Right forelimb (tissue), 1 donor: ENCODE results near the gene CAMKK2.
"Not testable (repeated sequence)": the region's sequence is repeated elsewhere in the genome, so short reads cannot be mapped to it uniquely, and the experiment has no call there.

Experiments
- DNase-seq: peaks from one replicate; pipeline ENCODE4 v3.0.0-alpha.2; 2018

CAMKK2 gene

DNA sequence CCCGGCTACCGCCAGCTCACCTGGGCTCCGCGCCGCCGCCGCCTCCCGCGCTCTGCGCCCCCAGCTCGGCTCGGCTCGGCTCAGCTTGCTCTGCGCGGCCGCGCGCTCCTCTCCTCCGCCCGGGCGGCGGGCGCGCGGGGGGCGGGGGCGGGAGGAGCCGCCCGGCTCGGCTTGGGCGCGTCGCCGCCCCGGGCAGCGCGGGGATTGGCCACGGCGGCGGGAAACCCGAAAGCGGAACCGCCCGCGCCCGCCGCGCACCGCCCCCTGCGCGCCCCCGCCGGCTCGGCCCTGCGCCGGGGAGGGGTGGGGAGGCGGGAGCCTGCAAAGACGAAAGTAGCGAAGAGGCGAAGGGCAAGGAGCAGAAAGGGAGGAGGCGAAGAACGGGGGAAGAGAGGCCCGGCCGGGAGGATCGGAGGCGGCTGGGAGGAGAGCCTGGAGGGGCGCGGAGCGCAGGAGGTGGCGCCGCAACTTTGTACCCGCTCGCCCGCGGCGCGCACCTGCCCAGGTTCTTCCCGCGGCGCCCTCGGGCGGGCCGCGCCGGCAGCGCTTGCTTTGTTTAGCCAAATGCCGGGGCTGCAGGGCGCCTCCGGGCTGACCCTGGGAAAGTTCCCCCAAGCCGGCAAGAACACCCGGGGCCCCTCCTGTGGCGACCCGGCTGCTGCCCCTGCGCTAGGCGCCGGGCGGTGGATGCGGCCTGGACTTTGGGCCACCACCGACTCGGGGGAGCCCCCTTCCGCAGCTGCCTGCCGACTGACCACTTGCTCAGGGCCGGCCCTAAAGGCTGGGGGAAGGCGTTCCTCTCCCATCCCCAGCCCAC is at the start of gene CAMKK2:
CAMKK2 (minus strand) TSS at position 92 of the 817 bp plus-strand sequence. CDS start 22,183 bp downstream, outside the sequence.
- DNase-seq, result peak; percentile 93

DNA sequence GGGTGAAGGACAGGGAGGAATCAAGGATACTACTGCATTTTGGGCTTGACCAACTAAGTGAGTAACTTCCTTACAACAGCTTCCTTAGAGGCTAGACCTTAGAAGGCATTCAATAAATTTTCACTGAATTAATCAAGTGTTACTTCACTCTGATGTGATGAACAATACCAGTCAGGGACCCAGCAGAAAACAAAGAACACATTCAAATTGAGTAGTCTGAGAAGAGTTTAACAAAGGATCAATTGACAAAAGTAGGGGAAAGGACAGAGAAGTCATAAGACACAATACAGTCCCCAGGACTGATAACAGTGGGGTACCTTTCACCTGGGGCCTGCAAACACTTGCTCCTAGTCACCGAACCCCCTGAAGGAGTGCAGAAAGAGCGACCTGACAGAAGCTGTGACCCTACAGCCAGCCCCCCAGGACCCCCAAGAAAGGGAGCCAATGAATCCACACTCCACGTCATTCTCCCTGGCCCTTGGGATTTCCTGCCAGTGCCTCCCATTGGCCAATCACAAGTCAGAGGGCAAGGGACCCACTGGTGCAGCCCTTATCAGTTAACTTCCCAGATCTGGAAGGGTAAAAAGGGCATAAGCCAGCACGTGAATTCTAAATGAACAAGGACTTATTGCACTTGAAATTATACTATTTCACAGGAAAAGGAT is 48.8 kb upstream of the CAMKK2 start:
- DNase-seq, result no peak

DNA sequence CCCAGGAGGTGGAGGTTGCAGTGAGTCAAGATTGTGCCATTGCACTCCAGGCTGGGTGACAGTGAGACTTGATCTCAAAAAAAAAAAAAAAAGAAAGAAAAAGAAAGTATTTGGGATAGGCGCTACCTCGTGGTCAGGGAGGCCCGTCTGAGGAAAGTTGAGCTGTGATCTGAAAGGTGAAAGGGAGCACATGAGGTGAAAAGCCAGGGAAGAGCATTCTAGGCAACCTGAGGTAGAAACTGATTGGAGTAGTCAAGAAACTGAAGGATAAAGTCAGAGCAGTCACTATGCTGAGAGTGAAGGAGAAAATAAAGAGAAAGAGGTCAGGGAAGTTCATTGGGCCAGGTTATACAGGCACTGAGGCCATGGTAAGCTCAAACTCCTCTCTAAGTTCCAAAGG is 48.0 kb upstream of the CAMKK2 start:
- DNase-seq, result no peak

DNA sequence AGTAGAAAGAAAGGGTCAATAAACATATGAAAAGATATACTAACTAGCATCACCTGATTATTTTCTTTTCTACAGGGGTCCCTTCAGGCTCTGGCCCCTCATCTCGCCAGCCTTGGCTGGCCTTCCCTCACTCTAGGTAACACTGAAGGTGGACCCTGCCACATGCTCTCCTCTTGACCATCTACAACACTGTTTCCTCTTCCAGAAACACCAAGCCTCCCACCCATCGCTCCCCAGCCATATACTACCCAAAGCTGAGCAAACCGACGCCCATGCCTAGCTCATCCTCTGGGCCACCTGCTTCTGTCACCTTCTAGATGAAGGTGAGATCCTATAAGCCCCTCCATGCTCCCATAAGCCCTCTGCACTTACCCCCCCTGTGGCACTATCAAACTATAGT is 40.9 kb upstream of the CAMKK2 start:
- no peak for DNase-seq

DNA sequence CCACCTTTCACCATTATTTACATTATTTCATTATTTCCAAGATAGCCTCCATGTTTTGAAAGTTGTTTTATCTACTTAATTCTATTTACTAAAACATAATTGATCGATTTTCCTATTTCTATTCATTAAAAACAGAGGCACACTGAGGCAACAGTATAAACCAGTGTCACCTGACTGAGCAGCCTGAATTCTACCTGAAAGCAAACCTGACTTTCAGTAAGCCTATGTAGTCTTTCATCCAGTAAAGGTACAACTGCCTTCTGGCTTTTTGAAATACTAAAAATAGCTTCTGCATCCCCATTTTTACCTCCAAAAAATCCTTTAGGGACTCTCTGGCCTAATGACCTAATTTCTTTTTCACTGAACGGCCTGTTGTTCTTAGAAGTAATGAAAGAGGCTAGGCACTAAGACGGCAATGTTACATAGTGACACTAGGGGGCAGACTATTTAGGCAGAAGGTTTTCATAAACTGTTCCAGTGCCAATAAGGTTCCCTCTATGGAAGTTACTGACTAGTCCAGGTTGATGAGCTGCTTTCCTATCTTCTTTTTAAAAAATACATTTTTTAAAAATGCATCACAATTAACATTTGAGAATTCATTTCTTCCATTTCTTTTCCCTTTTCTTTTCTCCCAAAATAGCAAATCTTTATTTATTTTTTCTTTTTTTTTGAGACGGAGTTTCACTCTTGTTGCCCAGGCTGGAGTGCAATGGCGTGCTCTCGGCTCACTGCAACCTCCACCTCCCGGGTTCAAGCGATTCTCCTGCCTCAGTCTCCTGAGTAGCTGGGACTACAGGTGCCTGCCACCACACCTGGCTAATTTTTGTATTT is 38.2 kb upstream of the CAMKK2 start:
- DNase-seq, result no peak

DNA sequence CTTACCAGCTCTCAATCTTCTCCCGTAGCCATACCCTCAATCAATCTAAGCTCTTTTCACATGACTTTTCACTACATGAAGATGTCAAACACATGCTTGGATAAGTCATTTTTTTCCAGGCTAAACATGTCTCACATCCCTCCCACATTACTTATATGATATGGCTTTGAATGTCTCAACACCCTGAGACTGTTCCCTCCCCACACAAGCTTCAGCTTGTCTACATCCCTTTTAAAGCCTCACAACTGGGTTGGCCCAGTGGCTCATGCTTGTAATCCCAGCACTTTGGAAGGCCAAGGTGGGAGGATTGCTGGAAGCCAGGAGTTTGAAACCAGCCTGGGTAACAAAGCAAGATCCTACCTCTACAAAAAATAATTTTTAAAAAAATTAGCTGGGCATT is 37.2 kb upstream of the CAMKK2 start:
- DNase-seq, result no peak

DNA sequence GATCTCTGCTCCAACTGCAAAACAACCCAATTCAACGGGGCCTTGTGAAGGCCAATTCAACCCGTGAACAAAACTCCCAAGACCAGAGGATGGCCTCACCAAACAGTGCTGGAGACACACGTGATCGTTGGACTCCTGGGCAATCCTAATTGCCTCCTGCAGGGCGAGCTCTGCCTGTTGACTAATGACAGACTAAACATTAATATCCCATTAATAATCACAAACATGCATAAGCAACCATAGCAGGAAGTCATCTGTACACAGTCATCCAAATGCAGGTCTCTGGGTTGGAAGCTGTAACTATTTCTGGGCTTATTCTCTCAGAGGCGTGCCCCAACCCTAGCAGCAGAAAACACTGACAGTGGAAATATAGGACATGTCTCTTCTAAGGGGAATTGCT is 34.7 kb upstream of the CAMKK2 start:
- DNase-seq, result no peak

DNA sequence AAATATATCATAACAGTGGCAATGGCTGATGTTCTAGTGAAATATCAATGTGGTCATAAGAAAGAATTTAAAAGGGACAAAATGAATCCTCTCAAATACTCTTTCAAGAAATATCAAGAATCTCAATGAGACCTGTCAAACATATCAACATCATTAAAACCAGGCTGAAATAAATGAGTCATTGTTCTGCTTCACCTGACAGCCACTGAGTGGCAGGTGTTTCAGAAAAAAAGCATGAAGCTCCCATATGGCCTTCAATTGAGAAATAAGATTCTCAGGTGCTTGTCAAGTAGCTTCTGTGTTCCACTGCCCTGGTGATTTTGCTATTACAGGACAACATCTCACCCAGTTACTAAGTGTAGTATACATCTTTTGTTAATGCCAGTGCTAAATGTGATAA is 34.2 kb upstream of the CAMKK2 start:
- no peak for DNase-seq

DNA sequence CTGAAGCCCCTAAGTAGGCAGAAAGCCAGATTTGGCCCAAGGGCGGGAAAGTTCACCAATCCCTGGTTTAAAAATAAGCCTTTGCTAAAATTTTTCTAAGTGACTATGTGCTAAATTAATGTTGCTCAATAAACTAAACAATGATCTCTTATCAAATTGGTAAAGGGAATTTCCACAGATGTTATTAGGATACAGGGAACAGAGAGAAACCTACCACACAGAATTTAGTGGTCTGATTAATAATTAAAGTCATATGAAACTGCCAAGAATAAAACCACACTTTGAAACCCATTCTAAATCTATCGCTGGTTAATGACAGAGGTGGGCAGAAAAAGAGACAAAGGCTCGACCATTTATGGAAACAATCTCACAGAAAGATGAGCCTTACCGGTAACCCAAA is 33.7 kb upstream of the CAMKK2 start:
- DNase-seq, result no peak

DNA sequence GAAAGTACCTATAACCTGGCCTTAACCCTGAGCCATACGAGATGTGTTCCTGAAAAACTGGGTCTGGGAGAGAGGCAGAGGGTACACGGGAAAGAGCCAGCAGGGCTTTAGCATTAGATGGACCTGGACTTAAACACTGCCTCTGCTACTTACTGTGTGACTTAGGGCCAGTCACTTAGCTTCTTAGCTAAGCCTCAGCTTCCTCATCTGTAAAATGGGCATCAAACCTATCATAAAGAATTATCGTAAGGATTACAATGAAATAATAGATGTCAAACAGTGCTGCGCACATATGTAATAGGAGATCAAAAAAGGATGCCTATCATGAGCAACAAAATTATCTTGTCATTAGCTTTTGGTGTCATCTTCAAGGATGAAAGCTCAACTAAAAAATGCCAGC is 32.1 kb upstream of the CAMKK2 start:
- DNase-seq, result no peak

DNA sequence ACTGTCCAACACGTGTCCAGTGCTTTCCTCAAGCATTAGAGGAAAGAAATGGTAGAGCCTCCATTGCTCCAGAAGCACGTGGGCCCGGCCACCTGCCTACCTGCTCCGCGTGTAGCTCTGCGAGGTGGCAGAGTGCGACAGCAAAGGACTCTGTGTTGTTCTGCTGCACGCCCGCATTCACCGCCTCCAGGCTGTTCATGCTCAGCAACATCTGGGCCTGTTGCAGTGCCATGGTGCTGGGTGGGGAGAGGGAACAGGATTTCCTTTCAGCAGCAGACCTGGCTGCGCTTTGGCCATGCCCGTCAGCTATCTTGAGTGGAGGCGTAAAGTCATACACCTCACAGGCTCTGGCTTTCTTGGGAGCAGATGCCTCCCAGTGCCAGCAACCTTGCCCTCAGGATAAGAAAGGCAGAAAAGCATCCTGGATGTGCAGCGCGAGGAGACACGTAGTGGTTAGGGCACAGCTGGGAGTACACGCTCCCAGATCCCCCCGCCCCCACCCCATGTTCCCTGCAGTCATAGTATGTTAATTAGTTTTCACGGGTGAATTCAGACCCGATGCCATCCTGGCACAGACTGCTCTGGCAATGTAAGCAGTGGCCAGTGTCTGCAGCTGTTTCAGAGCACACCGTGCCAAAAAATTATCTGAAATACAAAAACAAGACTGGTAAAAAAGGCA is 30.6 kb upstream of the CAMKK2 start:
- no peak for DNase-seq

DNA sequence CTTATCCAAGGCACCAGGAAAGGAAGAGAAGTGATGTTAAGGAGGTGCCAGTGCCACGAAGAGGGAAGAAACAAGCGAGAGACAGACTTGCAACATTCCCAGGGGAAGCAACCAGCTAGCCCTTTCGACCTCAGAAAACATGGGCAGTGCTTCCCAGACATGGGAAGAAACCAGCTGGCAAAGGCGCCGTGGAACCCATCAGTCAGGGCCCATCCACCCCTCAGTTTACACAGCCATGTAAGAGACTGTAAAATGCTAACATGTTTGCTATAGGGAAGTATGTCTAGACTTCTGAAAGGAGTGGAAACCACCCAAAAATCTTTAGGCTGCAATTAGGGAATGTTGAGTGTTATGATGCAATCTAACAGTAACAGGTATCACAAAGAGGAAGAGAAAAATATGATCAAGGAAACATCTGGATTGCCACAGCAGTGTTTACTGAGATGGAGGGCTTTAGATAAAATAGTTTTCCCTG is 29.4 kb upstream of the CAMKK2 start:
- DNase-seq, result no peak

DNA sequence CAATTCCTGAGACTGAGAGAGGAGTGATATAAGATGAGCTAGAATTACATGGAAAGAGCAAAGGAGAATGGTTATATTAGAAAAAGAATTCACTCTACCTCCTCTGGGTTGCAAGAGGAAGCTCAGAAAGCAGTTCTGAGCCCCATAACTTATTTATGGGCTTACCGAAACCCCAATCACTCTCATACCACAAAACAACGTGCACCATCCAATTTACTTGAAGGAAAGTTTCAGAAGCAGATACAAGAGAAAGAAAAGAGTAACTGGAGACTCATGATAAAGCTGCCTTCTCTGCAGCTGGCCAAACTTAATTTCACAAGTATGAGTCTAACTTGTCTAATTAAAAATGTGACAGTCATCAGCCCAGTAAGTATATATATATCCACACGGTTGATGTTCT is 27.4 kb upstream of the CAMKK2 start:
- DNase-seq, result no peak

DNA sequence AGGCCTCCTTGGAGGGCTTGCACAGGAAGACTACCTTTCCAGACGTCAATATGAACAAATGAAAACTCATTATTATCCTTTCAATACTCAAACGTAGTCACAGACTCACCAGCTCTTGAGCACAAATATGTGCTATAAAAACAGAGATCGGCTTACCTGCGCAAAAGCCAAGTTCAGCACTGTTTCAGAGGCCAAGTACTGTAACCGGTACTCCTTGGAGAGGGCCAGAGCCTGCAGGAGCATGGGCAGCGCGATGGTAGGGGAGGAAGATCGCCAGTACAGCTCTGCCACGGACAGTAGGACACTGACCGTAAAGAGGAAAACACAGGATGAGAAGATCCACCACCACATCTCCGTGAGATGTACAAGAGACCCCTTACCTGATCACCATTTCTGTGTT is 21.6 kb upstream of the CAMKK2 start:
- DNase-seq, result no peak

DNA sequence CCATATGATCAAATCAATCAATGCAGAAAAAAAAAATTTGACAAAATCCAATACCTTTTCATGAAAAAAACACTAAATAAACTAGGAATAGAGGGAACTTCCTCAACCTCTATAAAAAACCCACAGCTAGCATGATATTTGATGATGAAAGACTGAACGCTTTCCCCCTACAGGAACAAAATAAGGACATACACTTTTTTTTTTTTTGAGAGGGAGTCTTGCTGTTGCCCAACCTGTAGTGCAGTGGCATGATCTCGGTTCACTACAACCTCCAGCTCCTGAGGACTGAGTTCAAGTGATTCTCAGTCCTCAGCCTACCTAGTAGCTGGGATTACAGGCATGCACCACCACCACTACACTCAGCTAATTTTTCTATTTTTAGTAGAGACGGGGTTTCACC is 17.9 kb upstream of the CAMKK2 start:
- no peak for DNase-seq

DNA sequence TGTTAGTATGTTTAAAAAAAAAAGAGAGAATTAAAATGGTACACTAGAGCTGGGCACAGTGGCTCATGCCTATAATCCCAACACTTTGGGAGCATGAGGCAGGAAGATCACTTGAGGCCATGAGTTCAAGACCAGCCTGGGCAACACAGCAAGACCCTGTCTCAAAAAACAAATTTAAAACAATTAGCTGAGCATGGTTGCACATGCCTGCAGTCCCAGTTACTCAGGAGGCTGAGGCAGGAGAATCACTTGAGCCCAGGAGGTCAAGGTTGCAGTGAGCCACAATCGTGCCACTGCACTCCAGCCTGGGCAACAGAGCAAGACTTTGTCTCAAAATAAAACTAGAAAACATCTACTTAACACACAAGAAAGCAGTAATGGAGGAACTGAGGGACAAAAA is 13.7 kb upstream of the CAMKK2 start:
- DNase-seq, result not testable (repeated sequence)

DNA sequence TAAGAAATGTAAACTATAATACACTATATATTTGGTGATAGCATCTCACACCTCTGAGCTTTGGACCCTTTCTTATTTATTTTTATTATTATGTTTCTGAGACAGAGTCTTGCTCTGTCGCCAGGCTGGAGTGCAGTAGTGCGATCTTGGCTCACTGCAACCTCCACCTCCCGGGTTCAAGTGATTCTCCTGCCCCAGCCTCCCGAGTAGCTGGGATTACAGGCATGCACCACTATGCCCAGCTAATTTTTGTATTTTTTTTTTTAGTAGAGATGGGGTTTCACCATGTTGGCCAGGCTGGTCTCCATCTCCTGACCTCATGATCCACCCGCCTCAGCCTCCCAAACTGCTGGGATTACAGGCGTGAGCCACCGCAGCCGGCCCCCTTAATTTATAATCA is 10.9 kb upstream of the CAMKK2 start:
- not testable (repeated sequence) for DNase-seq

DNA sequence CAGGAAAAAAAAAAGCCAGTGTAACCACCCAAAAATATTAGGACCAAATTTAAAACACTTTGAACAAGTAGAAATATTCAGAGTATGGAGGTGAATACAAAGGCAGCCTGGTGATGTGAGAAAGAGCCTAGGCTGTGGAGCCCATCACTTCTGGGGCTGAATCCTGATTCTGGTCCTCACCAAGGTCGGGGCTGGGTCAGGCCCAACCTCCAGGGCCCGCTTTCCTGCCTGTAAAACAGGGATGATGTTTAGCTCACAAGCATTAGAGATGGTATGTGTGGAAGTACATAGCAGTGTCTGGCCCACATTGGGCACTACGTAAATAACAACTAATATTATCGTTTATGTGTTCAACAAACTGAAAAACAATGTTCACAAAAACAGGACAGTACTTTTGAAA is 7.8 kb upstream of the CAMKK2 start:
- no peak for DNase-seq

DNA sequence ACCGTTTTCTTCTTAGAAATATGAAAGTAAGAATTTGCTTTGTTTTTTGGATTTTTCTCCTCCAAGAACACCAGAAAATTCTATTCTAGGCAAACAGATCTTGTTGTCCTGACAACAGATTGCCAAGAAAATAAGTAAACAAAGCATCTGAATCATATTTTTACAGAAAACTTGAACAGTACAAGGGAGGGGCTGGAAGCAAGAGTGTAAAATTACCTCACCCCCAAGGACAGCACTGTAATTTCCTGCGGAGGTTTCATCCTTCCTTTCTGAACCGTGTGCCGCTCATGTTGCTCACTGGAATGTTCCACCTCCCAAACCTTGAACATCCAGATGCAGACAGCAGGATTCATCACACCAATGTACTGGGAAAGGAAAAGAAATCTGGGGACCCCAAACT is 5.4 kb upstream of the CAMKK2 start:
- DNase-seq, result no peak

DNA sequence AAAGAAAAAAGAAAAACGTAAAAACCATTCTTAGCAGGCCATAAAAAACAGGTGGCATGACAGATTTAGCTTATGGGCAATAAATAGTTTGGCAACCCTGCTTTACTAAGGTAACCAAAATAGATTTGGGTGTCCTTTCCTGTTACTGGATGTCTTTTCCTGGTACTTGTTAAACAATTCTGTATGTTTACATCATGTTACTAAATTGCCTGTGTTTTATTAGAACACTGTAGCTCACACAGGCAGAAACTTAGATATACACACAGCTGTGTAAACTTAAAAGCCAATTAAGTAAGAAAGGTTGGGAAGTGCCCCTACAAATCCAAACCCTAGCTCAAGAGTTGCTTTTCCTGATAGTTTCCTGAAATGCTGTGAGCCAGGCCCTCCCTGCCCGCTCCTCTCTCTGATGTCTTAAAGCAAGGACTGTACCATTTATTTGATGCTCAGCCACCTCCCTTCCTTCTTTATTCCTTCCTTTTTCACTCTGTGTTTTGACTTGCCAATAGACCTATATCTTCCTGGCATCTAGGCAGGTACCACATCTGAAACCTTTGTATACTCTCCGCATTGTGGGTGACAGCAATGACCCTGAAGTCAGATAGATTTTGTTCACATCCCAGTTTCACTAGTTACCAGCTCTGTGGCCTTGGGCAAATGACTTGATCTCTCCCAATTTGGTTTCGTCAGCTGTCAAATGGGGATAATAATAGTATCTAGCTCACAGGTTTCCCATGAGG is 3.7 kb upstream of the CAMKK2 start:
- no peak for DNase-seq

DNA sequence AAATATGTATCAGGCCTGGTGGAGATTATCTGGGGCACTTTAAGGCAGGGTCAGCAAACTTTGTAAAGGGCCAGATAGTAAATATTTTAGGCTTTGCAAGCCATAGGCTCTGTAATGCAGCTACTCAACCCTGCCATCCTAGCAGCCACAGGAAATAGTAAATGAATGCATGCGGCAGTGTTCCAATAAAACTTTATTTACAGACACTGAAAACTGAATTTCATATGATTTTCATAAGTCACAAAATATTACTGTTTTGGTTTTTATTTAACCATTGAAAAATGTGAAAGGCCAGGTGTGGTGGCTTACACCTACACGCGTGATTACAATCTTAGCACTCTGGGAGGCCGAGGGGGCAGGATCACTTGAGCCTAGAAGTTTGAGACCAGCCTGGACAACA is 3.2 kb upstream of the CAMKK2 start:
- DNase-seq, result no peak

DNA sequence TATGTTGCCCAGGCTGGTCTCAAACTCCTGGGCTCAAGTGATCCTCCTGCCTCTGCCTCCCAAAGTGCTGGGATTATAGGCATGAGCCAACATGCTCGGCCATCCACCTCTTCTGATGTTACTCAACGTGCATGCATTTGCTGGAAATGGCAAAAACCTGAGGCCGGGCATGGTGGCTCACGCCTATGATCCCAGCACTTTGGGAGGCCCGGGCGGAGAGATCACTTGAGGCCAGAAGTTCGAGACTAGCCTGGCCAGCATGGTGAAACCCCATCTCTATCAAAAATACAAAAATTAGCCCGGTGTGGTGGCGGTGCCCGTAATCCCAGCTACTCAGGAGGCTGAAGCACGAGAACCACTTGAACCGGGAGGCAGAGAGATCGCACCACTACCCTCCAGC is 1.9 kb upstream of the CAMKK2 start:
- not testable (repeated sequence) for DNase-seq
